Hematopoietic multipotent progenitor cell treated with erythropoietin and hydrocortisone succinate and interleukin-3 and kit ligand, for 6 days (in vitro differentiated cells): ENCODE data around the gene SNCAIP.

Source experiments
- DNase-seq: peaks from one replicate; pipeline ENCODE4 v3.0.0-alpha.2; 2015

Gene SNCAIP

DNA sequence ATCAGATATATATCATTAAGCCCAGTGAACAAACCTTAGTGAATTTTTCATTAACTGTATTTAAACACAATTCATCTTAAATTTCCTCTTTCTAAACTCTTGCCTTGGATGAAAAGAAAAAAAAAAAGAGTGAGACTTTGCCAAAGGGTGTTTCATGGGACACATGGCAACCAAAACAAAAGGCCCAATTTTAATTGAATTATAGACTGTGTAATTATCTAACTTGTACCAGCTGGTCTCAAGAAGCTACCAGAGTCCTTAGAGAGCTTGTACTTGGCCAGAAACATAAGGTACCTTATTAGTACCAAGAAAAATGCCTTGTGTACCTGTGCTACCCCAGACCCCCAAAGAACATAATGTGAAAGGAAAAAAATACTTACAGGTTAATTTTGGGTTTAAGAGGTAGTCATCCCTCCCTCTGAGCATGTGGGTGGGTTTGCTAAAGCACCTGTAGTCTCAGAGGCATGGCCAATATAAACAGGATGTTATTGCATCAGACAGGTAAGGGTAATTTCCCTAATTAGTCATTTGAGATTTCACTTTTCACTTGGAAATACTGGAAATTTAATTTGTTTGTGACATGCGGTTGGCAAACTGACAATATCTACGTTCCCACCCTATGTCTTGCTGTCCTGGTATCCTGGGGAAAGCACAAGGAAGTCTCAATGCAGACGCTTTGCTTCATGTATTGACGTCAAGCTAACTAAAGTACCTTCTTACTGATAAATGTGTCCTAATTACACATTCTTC is 90.1 kb downstream of the SNCAIP start:
- no peak for DNase-seq

DNA sequence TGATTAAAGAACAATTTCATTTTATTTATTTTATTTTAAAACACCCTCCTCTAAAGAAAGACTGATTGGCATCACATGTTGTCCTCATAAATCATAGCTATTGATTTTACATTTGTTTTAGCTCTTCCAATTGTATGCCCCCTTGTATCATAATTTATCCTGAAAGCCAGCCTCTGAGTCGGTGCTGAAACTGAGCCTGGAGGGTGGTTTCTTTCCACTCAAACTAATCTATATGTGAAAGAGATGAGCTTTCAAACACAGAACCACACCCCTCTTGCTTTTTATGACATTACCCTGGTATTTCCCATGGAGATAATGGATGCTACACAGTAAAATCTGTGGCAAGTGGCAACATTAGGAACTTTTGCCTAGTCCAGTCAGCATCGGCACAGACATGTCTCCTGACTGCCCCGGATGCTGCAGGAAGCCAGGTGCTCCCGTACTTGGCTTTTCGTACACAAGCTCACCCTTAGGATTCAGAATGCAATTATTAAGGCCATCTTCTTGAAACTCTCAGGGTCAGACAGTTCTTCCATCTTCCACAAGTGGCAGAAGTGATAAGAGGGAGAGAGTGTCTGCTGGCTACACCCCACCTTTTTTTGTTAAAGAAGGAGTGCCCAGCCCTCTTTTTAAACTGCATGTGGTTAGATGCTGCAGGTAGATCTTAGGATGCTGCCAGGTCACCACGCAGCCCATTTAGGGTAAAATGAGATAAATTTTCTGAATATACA is 91.1 kb downstream of the SNCAIP start:
- peak; percentile 51 for DNase-seq

DNA sequence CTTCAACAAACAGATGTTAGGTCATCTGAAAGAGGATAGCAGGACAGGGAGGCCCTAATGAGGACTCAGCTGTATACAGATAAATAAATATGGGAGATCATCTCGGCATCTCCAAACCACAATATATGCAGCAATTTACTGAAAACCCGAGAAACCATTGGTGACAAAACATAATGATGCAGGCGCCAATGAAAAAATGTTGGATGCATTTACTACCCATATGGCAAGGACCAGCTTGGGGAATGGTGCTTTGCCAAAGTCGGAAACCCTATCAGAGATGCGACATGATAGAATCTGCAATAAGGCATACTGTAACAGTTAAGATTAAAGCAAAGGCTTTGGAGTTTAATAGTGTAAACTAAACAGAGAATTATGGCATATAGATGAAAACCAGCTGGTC is 92.0 kb downstream of the SNCAIP start:
- DNase-seq, result no peak

DNA sequence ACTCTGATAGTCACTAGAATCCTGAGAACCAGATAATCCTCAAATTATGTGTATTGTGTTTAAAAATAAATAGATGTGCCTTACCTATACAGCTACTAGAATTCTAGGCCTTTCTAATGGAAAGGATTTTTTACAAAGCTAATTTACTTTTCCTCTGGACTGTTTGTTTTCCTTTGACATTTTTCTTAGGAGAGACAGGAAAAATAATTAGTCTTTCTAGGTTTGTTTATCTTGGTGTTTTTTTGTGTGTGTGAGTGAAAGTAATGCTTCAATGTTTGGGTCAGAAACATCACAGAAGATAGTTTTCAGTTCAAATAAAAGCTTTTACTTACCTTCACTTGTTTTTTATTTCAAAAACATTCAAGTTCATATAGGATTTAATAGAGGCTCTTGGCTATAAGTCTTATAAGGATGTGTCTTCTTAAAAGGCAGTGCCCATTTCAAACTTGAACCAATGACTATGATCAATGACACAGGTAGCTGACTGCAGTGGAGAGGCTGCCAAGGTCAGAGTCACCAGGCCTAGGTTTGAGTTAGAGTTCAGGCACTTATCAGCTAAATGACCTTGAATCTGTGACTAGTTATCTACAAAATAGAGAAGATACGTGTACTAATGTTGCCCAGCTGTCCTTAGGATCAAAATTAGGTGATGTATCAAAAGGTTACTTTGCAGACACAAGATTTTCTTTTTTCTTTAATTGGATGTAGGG is 92.8 kb downstream of the SNCAIP start:
- no peak for DNase-seq

DNA sequence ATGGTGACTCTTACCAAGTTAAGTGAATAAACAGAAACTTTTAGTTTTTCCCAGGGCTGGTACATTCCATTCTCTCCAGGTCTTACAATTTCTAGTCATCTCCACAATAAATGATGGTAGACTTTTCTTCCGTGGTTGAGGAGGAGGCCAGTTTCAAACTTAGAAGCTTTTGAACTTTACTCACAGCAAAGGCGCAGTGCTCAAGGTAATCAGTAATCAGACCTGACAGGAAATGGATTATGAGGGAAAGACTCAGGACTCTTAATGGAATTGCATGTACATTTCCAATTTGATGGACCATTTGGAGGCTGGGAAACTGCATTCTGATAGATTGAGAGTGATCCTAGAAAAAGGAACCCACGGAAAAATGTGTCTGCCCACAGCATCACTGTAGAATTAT is 93.7 kb downstream of the SNCAIP start:
- no peak for DNase-seq

DNA sequence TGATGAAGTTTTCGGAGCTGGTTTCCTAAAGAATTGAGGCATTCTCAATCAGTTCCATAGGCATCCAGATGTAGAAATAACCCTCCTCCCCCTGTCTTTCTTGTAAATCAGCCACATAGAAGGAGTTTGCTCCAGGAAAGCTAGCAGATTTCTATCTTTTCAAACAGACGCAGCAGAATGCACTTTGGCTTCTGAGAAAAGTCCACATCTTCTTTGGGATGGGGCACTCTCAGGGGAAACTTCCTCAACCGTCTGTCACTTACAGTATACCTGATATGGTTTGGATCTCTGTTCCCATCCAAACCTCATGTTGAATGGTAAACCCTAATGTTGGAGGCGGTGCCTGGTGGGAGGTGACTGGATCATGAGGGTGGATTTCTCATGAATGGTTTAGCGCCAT is 94.1 kb downstream of the SNCAIP start:
- DNase-seq, result no peak

DNA sequence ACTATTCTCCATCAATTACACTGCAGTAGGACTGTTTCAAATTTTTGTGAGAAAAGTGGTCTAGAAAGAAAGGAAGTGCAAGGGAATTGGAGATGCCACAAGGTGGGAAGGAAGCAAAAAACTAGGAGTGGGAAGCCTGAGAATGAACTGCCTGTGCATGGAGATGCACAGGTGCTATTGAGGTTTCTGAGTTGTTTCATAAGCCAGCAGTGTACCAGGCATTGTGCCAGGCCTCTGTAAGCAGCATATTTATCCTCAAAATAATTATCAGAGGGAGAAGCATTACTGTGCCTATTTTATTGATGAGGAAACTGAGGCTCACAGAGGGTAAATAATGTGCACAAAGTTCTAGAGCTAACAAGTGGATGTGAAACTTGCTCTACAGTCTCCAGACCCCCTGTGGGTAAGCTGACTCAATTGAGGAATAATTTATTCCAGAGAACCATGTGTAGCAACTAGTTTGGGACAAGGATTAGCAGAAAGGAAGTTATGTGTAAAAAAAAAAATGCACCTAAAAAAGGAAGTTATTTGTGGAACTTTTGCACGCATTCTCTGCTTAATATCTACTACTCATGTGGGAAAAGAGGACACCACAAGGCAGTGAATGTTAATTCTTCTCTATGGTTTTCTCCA is 96.7 kb downstream of the SNCAIP start:
- no peak for DNase-seq

DNA sequence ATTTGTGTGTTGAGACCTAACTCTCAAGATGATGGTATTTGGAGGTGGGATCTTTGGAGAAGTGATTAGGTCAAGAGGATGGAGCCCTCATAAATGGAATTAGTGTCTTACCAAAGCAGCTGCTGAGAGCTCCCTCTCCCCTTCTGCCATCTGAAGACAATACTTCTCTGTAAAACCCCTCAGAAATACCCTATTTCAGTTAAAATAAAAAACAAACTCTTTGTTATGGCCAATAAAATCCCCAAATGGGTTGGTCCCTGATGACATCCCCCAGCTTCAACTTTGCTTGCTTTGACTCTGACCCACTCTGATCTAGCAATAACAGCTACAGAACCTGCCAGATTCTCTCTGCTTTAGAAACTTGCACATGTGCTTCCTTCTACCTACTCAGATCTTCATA is 100.9 kb downstream of the SNCAIP start:
- no peak for DNase-seq

DNA sequence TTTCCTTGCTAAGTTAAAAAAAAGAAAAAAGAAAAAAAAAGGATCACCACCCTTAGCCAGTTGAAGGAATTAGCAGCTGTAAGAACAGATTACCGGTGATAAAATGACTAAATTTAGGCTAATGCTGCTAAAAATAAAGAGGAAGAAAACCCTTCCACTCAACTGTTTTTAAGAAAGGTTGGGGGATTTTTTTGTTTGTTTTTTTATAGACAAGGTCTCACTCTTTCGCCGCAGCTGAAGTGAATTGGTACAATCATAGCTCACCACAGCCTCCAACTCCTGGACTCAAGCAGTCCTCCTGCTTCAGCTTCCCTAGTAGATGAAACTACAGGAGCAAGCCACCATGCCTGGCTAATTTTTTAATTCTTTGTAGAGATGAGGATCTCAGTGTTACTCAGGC is 101.7 kb downstream of the SNCAIP start:
- DNase-seq, result no peak

DNA sequence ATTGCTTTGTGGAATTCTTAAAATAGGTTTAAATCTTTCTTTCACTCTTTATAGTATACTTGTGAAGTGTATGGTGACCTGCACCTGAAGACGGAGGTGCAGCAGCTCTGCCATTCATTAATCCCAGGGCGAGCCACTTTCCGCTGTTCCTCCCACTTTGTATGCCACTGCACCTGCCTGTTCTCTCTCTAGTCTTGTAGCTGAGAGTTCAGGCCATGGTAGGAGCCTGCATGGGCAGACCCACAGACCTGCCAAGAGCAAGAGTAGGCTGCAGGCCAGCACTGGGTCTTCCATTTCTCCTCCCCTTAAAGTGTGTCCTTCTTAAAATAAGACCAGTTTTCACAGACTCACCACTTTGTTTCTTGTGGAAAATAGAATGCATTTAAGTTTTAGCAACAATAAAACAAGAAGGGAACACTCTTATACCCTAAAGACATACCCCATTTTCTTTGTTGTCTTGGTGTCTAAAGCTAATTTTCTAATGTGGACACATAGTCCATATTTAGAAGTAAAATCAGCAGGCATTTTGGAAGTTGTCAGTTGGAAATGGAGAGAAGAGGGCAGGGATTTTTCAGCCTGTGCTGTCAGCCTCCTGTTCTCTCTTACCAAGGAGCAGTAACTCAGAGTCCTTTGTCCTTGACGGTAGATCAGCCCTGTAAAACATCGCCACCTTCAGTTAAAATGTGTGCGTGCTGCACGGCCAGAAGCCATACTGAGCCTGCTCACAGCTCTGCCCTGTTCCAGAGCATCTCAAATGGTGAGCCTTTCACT is 103.2 kb downstream of the SNCAIP start:
- DNase-seq, result peak; percentile 81

DNA sequence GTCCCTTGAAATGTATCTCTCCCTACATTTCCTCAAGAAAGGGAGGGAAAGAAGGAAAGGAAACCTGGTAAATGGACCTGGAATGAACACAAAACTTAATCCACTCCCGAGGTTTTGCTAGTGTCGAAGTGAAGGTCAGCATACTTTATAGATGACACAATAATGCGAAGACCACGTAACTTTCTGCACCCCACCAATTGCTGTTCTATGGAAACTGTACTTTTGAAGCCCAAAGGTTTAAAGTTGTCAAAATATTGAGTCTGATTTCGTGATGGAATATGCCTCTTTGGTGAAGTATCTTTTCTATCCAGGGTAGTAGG is 103.7 kb downstream of the SNCAIP start:
- no peak for DNase-seq

DNA sequence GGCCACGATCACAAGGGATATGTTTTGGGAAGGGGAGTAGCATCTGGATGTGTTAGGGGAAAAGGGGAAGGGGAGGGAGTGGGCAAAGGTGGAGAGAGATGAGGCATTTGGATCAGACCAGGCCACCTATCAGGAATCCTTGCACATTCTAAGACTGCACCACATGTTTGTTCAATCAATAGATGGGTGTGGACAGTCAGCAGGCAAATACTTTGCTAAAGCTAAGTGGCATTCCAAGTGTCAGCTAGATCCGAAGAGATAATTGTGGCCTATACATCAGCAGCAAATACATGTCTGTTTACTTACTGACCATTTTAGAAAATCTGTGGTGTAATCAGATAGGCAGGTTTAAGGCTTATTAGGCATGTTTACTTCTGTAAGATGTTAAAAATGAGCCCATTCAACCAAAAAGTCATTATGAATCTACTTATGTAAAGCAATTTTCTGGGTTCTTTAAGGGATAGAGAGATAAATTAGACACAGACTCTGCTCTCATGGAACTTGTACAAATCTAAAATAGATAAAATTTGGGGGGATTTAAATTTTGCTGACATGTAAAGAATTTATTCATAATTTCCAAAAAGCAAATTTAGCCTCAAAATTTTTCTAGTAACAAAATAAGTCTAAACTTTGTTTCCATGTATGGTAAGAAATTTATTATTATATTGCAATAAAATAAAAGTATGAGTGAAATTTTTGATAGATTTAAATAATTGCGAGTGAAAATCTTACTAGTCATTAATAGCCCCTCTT is 107.3 kb downstream of the SNCAIP start:
- DNase-seq, result no peak

DNA sequence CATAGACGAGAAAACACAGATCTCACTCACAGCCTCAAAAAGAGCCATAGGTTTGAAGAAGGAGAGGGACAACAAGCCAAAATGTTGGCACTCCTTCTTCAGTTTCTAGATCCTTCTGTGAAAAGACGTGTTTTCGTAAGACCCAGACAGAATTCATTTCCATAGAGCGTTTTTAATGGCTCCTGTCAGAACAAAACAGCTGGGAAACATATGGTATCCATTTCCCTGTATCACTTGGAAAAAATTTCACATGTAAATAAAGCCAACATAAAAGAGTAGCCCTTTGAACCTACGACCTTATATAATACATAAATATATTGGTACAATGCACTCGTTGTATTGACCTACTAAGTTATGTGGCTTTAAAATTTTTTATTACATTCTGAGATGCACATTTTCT is 108.1 kb downstream of the SNCAIP start:
- DNase-seq, result no peak

DNA sequence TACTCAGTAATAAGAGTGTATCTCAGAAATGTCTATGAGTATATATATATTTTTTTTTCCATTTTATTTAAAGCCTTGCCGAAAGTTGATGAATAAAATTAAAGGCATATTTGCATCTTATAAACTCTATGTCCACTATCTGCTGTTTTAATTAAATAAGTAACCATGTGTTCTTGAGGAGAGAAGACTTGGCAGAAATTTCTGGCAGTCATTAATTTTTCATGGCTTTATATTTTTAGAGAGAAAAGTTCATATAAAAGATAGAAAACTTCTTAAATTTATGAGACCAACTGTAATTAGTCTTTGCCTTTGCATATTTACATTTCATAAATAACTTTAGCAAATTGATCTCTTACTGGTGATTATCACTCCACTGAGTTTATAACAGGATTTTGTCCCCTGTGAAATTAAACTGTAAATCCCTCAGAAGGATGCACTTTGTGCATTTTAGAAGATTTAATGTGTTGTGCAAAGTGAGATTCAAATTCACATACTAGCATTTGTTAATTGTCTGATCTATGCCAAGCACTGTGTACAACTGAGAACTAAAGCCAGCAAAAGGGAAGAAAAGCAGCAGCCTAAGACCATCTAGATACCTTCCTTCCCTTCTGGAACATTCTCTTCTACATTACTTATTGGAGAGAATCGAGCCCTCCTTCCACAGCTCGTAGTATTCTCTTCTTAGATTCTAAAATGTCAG is 108.7 kb downstream of the SNCAIP start:
- no peak for DNase-seq

DNA sequence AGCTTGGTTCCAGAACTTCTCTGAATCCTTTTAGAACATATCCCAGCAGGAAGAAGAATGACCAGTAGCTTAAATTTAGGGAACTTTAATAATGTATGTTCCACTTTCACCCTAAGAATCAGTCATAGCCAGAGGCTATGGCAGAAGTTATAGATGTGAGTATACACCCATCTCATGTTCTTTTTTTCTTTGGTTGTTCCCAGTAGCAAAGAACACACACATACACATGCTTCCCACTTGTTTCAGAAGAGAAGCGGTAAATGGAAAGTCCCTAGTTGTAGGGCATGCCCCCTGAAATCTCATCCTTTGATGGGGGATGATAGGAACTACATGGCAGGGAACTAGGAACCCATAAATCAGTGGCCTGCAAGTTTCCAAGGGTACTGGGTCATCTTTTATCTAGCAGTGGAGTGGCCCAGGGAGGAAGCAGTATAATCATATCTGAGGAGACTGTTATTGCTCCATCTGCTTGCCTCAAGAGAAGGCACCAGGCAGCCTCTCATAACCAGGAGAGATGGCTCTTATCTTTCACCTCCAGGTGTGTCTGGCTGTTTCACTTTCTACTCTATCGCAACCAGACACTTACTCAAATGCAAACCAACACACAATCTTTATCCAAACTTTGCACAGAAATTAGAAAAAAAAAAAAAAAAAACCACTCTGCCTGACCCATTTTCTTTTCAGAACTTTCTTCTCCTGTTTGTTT is 109.5 kb downstream of the SNCAIP start:
- DNase-seq, result peak; percentile 57

DNA sequence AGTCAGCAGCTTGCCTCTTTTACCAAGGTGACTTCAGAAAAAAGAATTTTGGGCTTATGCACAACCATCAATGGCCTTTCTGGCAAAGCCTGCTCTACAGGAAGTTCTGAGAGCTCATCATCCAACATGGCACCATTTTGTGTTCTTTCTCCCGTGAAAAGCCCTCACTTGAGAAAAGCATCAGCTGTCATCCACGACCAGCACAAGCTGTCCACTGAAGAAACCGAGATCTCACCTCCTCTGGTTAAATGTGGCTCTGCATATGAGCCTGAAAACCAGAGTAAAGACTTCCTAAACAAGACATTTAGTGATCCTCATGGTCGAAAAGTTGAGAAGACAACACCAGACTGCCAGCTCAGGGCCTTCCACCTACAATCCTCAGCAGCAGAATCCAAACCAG is 111.2 kb downstream of the SNCAIP start:
- no peak for DNase-seq

DNA sequence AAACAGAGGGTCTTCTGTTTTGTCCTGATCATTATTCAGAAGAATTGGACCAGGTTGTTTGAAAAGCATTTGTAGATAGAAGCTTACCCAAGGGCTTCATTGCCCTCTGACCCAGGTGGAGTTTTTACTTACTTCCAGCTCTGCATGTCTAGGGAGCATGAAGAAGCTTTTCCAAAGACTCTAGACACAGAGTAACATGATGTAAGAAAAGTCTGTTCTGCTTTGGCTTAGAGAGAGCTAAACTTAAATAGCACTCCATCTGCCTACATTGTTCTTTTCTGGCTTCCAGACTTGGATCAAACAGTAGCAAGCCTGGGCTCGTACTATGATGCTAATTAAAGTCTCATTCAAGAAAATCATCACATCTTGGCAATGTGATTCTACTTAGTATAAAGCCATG is 112.1 kb downstream of the SNCAIP start:
- no peak for DNase-seq

DNA sequence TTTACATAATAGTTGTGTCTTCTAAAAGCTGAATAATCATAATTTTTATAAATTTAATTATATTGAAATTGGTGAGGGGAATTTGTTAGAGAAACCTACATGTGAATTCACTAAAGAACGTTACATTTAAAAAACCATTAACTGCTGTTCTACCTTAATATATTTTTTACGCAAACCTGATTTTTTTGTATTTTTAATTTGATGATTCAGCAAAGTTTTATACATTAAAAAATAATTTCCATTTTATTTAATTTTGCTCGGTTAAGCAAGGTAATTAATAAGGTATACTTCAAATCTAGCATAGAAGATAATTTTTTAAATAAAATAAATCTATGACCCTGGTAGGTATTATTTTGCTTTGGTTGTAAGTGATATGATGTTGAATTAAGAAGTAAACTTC is 114.3 kb downstream of the SNCAIP start:
- DNase-seq, result no peak

DNA sequence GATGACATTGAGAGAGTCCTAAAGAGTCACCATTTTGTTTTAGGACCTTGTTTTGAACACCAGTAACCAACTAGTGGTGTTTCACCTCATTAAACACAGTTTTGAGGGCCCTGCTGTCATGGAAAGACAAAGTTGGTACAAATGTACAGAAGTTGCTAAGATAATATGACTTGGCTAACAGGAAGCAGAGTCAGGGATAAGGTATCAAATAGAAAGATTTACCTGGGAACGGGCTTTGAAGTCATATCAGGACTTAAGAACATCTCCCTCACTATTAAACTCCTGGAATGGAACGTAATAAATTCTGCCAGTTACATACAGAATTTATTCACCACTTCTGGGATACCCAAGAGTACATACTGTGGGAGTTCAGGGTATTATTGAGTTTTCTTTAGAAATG is 115.6 kb downstream of the SNCAIP start:
- DNase-seq, result no peak

DNA sequence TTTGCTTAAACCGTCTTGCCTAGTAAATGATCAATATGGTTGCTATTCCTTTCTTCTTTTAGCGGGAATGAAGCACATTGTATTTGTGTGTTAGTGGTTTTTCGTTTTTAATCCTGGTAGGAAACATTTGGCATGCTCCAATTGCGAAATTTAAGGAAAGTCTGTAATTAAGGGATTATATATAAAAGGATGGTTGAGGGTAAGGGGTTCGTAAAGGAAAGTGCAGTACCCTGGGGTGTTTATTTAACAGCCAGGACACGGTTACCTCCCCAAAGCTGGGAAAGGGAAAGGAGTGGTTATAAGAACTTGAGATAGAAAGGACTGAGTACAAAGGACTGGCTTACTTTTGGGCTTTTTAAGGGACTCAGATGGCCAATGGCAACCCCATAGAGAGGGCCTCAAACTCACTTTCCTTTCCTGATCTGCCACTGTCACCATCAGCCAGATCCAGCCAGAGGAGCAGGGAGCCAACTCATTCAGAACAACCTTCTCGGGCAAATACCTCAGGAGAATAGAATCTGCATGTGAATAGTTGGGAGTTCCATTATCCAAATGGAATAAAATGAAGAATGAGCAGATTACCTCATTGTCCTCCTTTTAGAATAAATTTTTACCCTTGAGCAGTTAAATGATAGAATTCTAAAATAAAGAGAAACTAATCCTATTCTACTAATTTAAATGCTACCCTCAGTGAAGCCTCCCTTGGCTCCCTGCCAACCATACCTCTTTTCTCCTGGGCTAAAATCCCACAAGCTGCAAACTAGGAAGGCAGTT is 117.7 kb downstream of the SNCAIP start:
- no peak for DNase-seq
